Measurements from ENCODE around the gene ISCA2. TPM values are rescaled to one million over a fixed set of nuclear protein-coding genes. Genes with fewer than 3 reads are reported as not detected.

The ISCA2 gene
- total RNA-seq, 2 donors from 2014 or later, result 20.4 to 22.3 TPM

GRCh38 chr14:74525361-74525851 lies 31.8 kb downstream of the ISCA2 start:
- Histone ChIP-seq H3K27ac (no peak overlapping the region), H3K36me3 (peaks cover 4% of the 10 kb centered on the region), H3K4me1 (no peaks in the 10 kb centered on the region), H3K27me3 (no peaks in the 10 kb centered on the region), H3K9me3 (no peaks in the 10 kb centered on the region), H3K4me3 (no peak overlapping the region)
- DNase-seq (ENCODE audit: low spot score), result no peak
- TF ChIP-seq CTCF (IDR thresholded peaks at IDR 0.05), result no peak

GRCh38 chr14:74526854-74527585 lies 33.5 kb downstream of the ISCA2 start:
- H3K4me1 ChIP-seq, result no peaks in the 10 kb centered on the region
- no peaks in the 10 kb centered on the region for H3K36me3 ChIP-seq
- H3K9me3 ChIP-seq, result no peaks in the 10 kb centered on the region
- DNase-seq (ENCODE audit: low spot score), result no peak
- TF ChIP-seq CTCF (IDR thresholded peaks at IDR 0.05), result no peak
- no peaks in the 10 kb centered on the region for H3K27me3 ChIP-seq
- H3K4me3 ChIP-seq, result no peak overlapping the region
- no peak overlapping the region for H3K27ac ChIP-seq

- Histone ChIP-seq H3K36me3 (no peaks in the 10 kb centered on the region), H3K4me1 (no peaks in the 10 kb centered on the region), H3K9me3 (no peaks in the 10 kb centered on the region), H3K4me3 (no peak overlapping the region), H3K27ac (no peak overlapping the region), H3K27me3 (no peaks in the 10 kb centered on the region)
- DNase-seq (ENCODE audit: low spot score), result no peak
- no peak for TF ChIP-seq CTCF (IDR thresholded peaks at IDR 0.05)
These were observed 34.2 kb downstream of the ISCA2 start for GRCh38 chr14:74527736-74528280.

DNA sequence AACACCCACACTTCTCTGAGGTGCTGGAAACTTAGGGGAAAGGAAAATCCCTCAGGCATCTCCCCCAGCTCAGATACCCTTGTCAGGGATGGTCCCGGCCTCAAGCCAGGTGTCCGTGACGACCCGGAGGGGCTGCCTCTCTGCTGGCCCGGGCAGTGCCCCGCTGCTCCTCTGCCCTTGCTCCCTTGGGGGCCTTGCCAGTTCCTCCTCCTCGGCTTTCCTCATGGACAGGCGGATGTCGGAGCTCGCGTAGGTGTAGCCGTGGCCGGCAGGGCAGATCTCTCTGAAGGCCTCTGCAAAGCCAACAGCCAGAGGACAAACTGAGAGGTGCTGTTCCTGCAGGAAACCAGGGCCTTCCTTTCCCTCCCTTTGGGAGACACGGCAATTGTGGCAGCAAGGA lies 34.8 kb downstream of the ISCA2 start:
- no peaks in the 10 kb centered on the region for H3K27me3 ChIP-seq
- DNase-seq (ENCODE audit: low spot score), result no peak
- no peak for TF ChIP-seq CTCF (IDR thresholded peaks at IDR 0.05)

GRCh38 chr14:74528886-74529285 lies 35.3 kb downstream of the ISCA2 start:
- Histone ChIP-seq H3K27ac (no peak overlapping the region), H3K9me3 (no peaks in the 10 kb centered on the region), H3K4me1 (no peaks in the 10 kb centered on the region), H3K4me3 (no peak overlapping the region), H3K36me3 (no peaks in the 10 kb centered on the region), H3K27me3 (no peaks in the 10 kb centered on the region)
- no peak for TF ChIP-seq CTCF (IDR thresholded peaks at IDR 0.05)
- no peak for DNase-seq (ENCODE audit: low spot score)

More for the DNA sequence above, 34.8 kb downstream of the ISCA2 start:
- H3K9me3 ChIP-seq, result no peaks in the 10 kb centered on the region
- no peak overlapping the region for H3K4me3 ChIP-seq
- no peaks in the 10 kb centered on the region for H3K36me3 ChIP-seq
- H3K27ac ChIP-seq, result no peak overlapping the region
- no peaks in the 10 kb centered on the region for H3K4me1 ChIP-seq

Data from right atrium auricular region (tissue), 2 donors.